SJCRH30 (cell line): ENCODE results near the gene ANKRD17. TPM values are rescaled to one million over a fixed set of nuclear protein-coding genes. Genes with fewer than 3 reads are reported as not detected.

ENCODE experiments used
- DNase-seq, 2 experiments: peaks; one replicate each; pipeline ENCODE4 v3.0.0-alpha.2; 2015 to 2020
- H3K27ac ChIP-seq: fragments of 250-450 bp; sonication (Bioruptor Pico); 2 replicates; pipeline ENCODE4 v1.5.1; 2020; ENCODE audit warnings: mild to moderate bottlenecking, moderate library complexity
- H3K27me3 ChIP-seq: fragments of 250-450 bp; sonication (Bioruptor Pico); 2 replicates; pipeline ENCODE4 v1.5.1; 2020; ENCODE audit warnings: mild to moderate bottlenecking, moderate library complexity
- H3K36me3 ChIP-seq: fragments of 250-450 bp; sonication (Bioruptor Pico); 2 replicates; pipeline ENCODE4 v1.5.1; 2020; ENCODE audit warnings: mild to moderate bottlenecking, moderate library complexity
- H3K4me1 ChIP-seq: fragments of 250-450 bp; sonication (Bioruptor Pico); 2 replicates; pipeline ENCODE4 v1.5.1; 2020; ENCODE audit warnings: mild to moderate bottlenecking, moderate library complexity
- H3K4me3 ChIP-seq: fragments of 250-450 bp; sonication (Bioruptor Pico); 2 replicates; pipeline ENCODE4 v1.5.1; 2020; ENCODE audit warnings: mild to moderate bottlenecking, moderate library complexity
- H3K9me3 ChIP-seq: fragments of 250-450 bp; sonication (Bioruptor Pico); replicated peaks from 2 replicates; pipeline ENCODE4 v1.5.1; 2020; ENCODE audit warnings: mild to moderate bottlenecking, moderate library complexity
- total RNA-seq: library from RNA; depleted of rRNA; stranded (reverse); fragments of >200 nt; shearing (Covaris generic); gene quantifications from 2 replicates; pipeline ENCODE4 v1.2.3, GENCODE V29; 2014; rRNA removed

The ANKRD17 gene
- total RNA-seq, 1 experiment from 2014 or later = 82.3 TPM

DNA sequence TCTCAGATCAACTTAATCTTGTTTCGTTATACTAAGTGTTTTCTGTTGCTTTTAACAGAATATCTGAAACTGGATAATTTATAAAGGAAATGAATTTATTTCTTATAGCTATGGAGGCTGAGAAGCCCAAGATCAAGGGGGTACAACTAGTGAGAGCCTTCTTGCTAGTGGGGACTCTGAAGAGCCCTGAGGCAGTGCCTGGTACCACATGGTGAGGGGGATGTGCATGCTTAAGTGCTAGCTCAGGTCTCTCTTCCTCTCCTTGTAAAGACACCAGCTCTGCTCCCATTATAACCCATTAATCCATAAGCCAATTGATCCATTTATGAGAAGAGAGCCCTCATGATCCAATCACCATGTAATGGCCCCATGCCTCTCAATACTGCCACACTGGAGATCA, 207.0 kb downstream of the ANKRD17 start:
- no peak for DNase-seq
- Histone ChIP-seq H3K36me3 (peaks cover 8% of the 10 kb centered on the region; the same call in 1 of the 2 replicates), H3K9me3 (no peaks in the 10 kb centered on the region), H3K27me3 (no peaks in the 10 kb centered on the region), H3K4me1 (no peaks in the 10 kb centered on the region), H3K27ac (no peak overlapping the region), H3K4me3 (no peak overlapping the region)

GRCh38 chr4:73045879-73046278, 212.7 kb downstream of the ANKRD17 start:
- Histone ChIP-seq H3K36me3 (no peaks in the 10 kb centered on the region), H3K4me3 (no peak overlapping the region), H3K9me3 (no peaks in the 10 kb centered on the region), H3K4me1 (no peaks in the 10 kb centered on the region), H3K27me3 (no peaks in the 10 kb centered on the region), H3K27ac (no peak overlapping the region)
- no peak for DNase-seq

- Histone ChIP-seq H3K36me3 (no peaks in the 10 kb centered on the region), H3K27ac (no peak overlapping the region), H3K9me3 (peaks cover 10% of the 10 kb centered on the region), H3K4me3 (no peak overlapping the region), H3K4me1 (no peaks in the 10 kb centered on the region), H3K27me3 (no peaks in the 10 kb centered on the region)
- no peak for DNase-seq
These were observed 221.5 kb downstream of the ANKRD17 start for GRCh38 chr4:73037057-73037456.

DNA sequence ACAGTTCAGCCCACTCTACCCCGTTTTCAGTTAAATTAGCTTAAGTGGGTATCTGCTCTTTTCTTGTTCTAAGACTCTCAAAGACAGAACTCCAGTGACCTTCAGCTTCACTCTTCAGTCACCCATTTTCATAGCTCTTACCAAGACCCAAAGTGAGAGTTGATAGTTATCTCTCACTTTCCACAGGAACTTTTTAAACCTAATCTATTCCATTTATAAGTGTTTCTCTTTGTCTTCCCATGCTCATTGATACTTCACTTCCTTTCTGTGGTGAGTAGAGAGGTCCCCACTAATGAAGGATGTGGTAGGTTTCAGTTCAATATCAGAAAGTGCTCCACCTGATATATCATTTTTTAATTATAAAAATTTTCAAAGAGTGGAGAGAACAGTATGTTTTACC, 222.5 kb downstream of the ANKRD17 start:
- H3K4me3 ChIP-seq = no peak overlapping the region
- H3K36me3 ChIP-seq = no peaks in the 10 kb centered on the region
- H3K4me1 ChIP-seq = no peaks in the 10 kb centered on the region
- no peaks in the 10 kb centered on the region for H3K27me3 ChIP-seq
- peaks cover 10% of the 10 kb centered on the region for H3K9me3 ChIP-seq
- H3K27ac ChIP-seq = no peak overlapping the region
- no peak for DNase-seq

- Histone ChIP-seq H3K36me3 (no peaks in the 10 kb centered on the region), H3K27me3 (no peaks in the 10 kb centered on the region), H3K9me3 (peaks cover 14% of the 10 kb centered on the region), H3K4me1 (no peaks in the 10 kb centered on the region), H3K27ac (no peak overlapping the region), H3K4me3 (no peak overlapping the region)
- DNase-seq = no peak
These were observed 223.7 kb downstream of the ANKRD17 start for GRCh38 chr4:73034896-73035295.

GRCh38 chr4:73028621-73029020, 230.0 kb downstream of the ANKRD17 start:
- DNase-seq = no peak
- Histone ChIP-seq H3K4me1 (no peaks in the 10 kb centered on the region), H3K4me3 (no peak overlapping the region), H3K36me3 (no peaks in the 10 kb centered on the region), H3K9me3 (peaks cover 4% of the 10 kb centered on the region), H3K27me3 (no peaks in the 10 kb centered on the region), H3K27ac (no peak overlapping the region)

Other genes with a start within 250 kb of the ANKRD17 start
- 25.8 and 28.4 TPM in 2 replicates for gene COX18, start 189.1 kb downstream of the ANKRD17 start, total RNA-seq
- not detected in 2 replicates for gene ALB, start 145.5 kb upstream of the ANKRD17 start, total RNA-seq
- 12.7 and 13.3 TPM in 2 replicates for gene AFP, start 177.4 kb upstream of the ANKRD17 start, total RNA-seq
- gene AFM, start 222.9 kb upstream of the ANKRD17 start, total RNA-seq = not detected in 2 replicates